SK-N-SH treated with all-trans-retinoic acid at 6 μM for 48 hours (cell line): ENCODE data around the gene TRIM44.

ENCODE experiments used
- ATAC-seq: fragments of 200-7000 bp; cut with Tn5 transposase; 3 replicates; pipeline ENCODE4 v1.9.1; 2020; ENCODE audit warnings: mild to moderate bottlenecking, moderate library complexity
- ARNTL ChIP-seq: fragments of 450-650 bp; formaldehyde crosslinking; IDR thresholded peaks from 2 replicates; pipeline ENCODE4 v1.5.0; 2020; ENCODE audit warnings: low read depth, mild to moderate bottlenecking, moderate library complexity, borderline replicate concordance
- BACH2 ChIP-seq: fragments of 250-450 bp; sonication (Bioruptor Pico); IDR thresholded peaks from 2 replicates; pipeline ENCODE4 v1.9.0; 2021; ENCODE audit warnings: mild to moderate bottlenecking, borderline replicate concordance
- CSDC2 ChIP-seq: fragments of 250-450 bp; sonication (Bioruptor Pico); IDR thresholded peaks from 2 replicates; pipeline ENCODE4 v1.5.0; 2020; ENCODE audit warnings: mild to moderate bottlenecking, moderate library complexity
- CSRNP3 ChIP-seq: fragments of 250-450 bp; sonication (Bioruptor Pico); IDR thresholded peaks from 2 replicates; pipeline ENCODE4 v1.5.1; 2021; ENCODE audit warnings: mild to moderate bottlenecking, moderate library complexity
- ESRRG ChIP-seq: fragments of 250-450 bp; sonication (Bioruptor Pico); IDR thresholded peaks from 2 replicates; pipeline ENCODE4 v1.6.1; 2021; ENCODE audit warnings: mild to moderate bottlenecking
- ISL1 ChIP-seq: fragments of 250-450 bp; sonication (Bioruptor Pico); IDR thresholded peaks from 2 replicates; pipeline ENCODE4 v2.1.2; 2022; ENCODE audit warnings: mild to moderate bottlenecking, moderate library complexity
- OSR1 ChIP-seq: fragments of 250-450 bp; sonication (Bioruptor Pico); IDR thresholded peaks from 2 replicates; pipeline ENCODE4 v1.8.0; 2022; ENCODE audit warnings: moderate library complexity, mild to moderate bottlenecking, inconsistent platforms
- PATZ1 ChIP-seq: fragments of 250-450 bp; sonication (Bioruptor Pico); IDR thresholded peaks from 2 replicates; pipeline ENCODE4 v1.8.0; 2020; ENCODE audit warnings: mild to moderate bottlenecking, moderate library complexity, borderline replicate concordance
- RARB ChIP-seq: fragments of 250-450 bp; sonication (Bioruptor Pico); IDR thresholded peaks from 2 replicates; pipeline ENCODE4 v1.8.0; 2021; ENCODE audit warnings: mild to moderate bottlenecking, moderate library complexity
- SNAI2 ChIP-seq: fragments of 250-450 bp; sonication (Bioruptor Pico); IDR thresholded peaks from 2 replicates; pipeline ENCODE4 v1.5.0; 2020; ENCODE audit warnings: mild to moderate bottlenecking, moderate library complexity
- TCF4 ChIP-seq: fragments of 250-450 bp; sonication (Bioruptor Pico); IDR thresholded peaks from 2 replicates; pipeline ENCODE4 v1.8.0; 2021; ENCODE audit warnings: mild to moderate bottlenecking, moderate library complexity, borderline replicate concordance
- TOX ChIP-seq: fragments of 250-450 bp; sonication (Bioruptor Pico); IDR thresholded peaks from 2 replicates; pipeline ENCODE4 v1.8.0; 2021; ENCODE audit warnings: mild to moderate bottlenecking, moderate library complexity, borderline replicate concordance
- TSHZ2 ChIP-seq: fragments of 250-450 bp; sonication (Bioruptor Pico); IDR thresholded peaks from 2 replicates; pipeline ENCODE4 v1.5.0; 2020; ENCODE audit warnings: mild to moderate bottlenecking, moderate library complexity
- ZC3H10 ChIP-seq: fragments of 250-450 bp; sonication (Bioruptor Pico); IDR thresholded peaks from 2 replicates; pipeline ENCODE4 v1.5.1; 2021; ENCODE audit warnings: mild to moderate bottlenecking, moderate library complexity
- ZFP3 ChIP-seq: fragments of 250-450 bp; sonication (Bioruptor Pico); IDR thresholded peaks from 2 replicates; pipeline ENCODE4 v1.5.0; 2020; ENCODE audit warnings: mild to moderate bottlenecking, moderate library complexity
- ZFP30 ChIP-seq: fragments of 450-650 bp; formaldehyde crosslinking; IDR thresholded peaks from 2 replicates; pipeline ENCODE4 v1.5.0; 2022; ENCODE audit warnings: mild to moderate bottlenecking, moderate library complexity
- ZNF565 ChIP-seq: fragments of 450-650 bp; formaldehyde crosslinking; conservative IDR thresholded peaks from 2 replicates; pipeline ENCODE4 v1.5.0; 2020; ENCODE audit warnings: low read depth, mild to moderate bottlenecking, moderate library complexity
- ZNF70 ChIP-seq: fragments of 450-650 bp; formaldehyde crosslinking; IDR thresholded peaks from 2 replicates; pipeline ENCODE4 v1.5.0; 2020; ENCODE audit warnings: mild to moderate bottlenecking, moderate library complexity
- ZNF8 ChIP-seq: fragments of 450-650 bp; formaldehyde crosslinking; IDR thresholded peaks from 2 replicates; pipeline ENCODE4 v1.5.0; 2020; ENCODE audit warnings: mild to moderate bottlenecking, moderate library complexity

The TRIM44 gene

GRCh38 chr11:35639591-35640179, 22.9 kb upstream of the TRIM44 start:
- ATAC-seq = no peak
- TF ChIP-seq ZFP3 (CRISPR knock-in tag) (no peak), ARNTL (CRISPR knock-in tag) (no peak), CSDC2 (CRISPR knock-in tag) (no peak), ESRRG (CRISPR knock-in tag) (no peak), ZC3H10 (CRISPR knock-in tag) (no peak), TCF4 (no peak), ZNF565 (CRISPR knock-in tag) (no peak), ZNF70 (CRISPR knock-in tag) (no peak), ZNF8 (CRISPR knock-in tag) (no peak), SNAI2 (CRISPR knock-in tag) (no peak), RARB (no peak), BACH2 (CRISPR knock-in tag) (no peak), OSR1 (no peak), TSHZ2 (CRISPR knock-in tag) (no peak), ISL1 (CRISPR knock-in tag) (no peak), CSRNP3 (CRISPR knock-in tag) (no peak), TOX (CRISPR knock-in tag) (no peak), ZFP30 (CRISPR knock-in tag) (no peak)
- TF ChIP-seq, all 23 proteins: peak for 0

- TF ChIP-seq ISL1 (CRISPR knock-in tag) = no peak
- TF ChIP-seq BACH2 (CRISPR knock-in tag) = no peak
- TF ChIP-seq TOX (CRISPR knock-in tag) = no peak
- TF ChIP-seq ZNF70 (CRISPR knock-in tag) = no peak
- TF ChIP-seq, all 23 proteins: peak for 0
- no peak for ATAC-seq
Measured at GRCh38 chr11:35641171-35641897, 21.2 kb upstream of the TRIM44 start.

GRCh38 chr11:35641964-35642363, 20.6 kb upstream of the TRIM44 start:
- TF ChIP-seq ISL1 (CRISPR knock-in tag) = no peak
- TF ChIP-seq ARNTL (CRISPR knock-in tag) = no peak
- no peak for TF ChIP-seq PATZ1 (CRISPR knock-in tag)
- TF ChIP-seq TSHZ2 (CRISPR knock-in tag) = no peak
- no peak for ATAC-seq
